Neural cell (in vitro differentiated cells): ENCODE data around the gene INS. TPM values are rescaled to one million over a fixed set of nuclear protein-coding genes. Genes with fewer than 3 reads are reported as not detected.

Experiments
- H2AFZ ChIP-seq: fragments of 200-600, 300-800 bp; sonication (generic), shearing (Covaris generic); 2 replicates; pipeline ENCODE4 v1.6.0; 2014; ENCODE audit warnings: low read depth, mild to moderate bottlenecking, antibody characterized with exemption, low read length, moderate library complexity
- H3F3A ChIP-seq: fragments of 200-600 bp; shearing (Covaris generic); 2 replicates; pipeline ENCODE4 v1.6.1; 2016; ENCODE audit warnings: mild to moderate bottlenecking, moderate library complexity, mixed read lengths, antibody characterized with exemption, low read length; ENCODE audit not compliant: insufficient read depth, poor library complexity, severe bottlenecking
- H3K27ac ChIP-seq: fragments of 200-600, 300-800 bp; sonication (generic), shearing (Covaris generic); 2 replicates; pipeline ENCODE4 v1.5.1; 2014; ENCODE audit warnings: mild to moderate bottlenecking, low read length, moderate library complexity
- H3K27me3 ChIP-seq: fragments of 300-800, 200-600 bp; sonication (generic), shearing (Covaris generic); 2 replicates; pipeline ENCODE4 v1.6.0; 2014; ENCODE audit warnings: mild to moderate bottlenecking, low read depth, low read length, moderate library complexity; ENCODE audit not compliant: insufficient read depth
- H3K36me3 ChIP-seq: fragments of 300-800, 200-600 bp; sonication (generic), shearing (Covaris generic); 2 replicates; pipeline ENCODE4 v1.5.1; 2014; ENCODE audit warnings: mild to moderate bottlenecking, antibody characterized with exemption, low read length, moderate library complexity; ENCODE audit not compliant: insufficient read depth
- H3K4me2 ChIP-seq: fragments of 300-800, 200-600 bp; sonication (generic), shearing (Covaris generic); 2 replicates; pipeline ENCODE4 v1.6.0; 2014; ENCODE audit warnings: mild to moderate bottlenecking, low read length
- H3K4me3 ChIP-seq: fragments of 300-800, 200-600 bp; sonication (generic), shearing (Covaris generic); 2 replicates; pipeline ENCODE4 v1.5.1; 2014; ENCODE audit warnings: mild to moderate bottlenecking, low read length, moderate library complexity
- H3K79me2 ChIP-seq: fragments of 200-600 bp; shearing (Covaris generic); replicated peaks from 2 replicates; pipeline ENCODE4 v1.6.0; 2014; ENCODE audit warnings: mild to moderate bottlenecking, low read length, moderate library complexity; ENCODE audit not compliant: insufficient read depth
- H3K9ac ChIP-seq: fragments of 300-800, 200-600 bp; sonication (generic), shearing (Covaris generic); 2 replicates; pipeline ENCODE4 v1.6.1; 2016; ENCODE audit warnings: mild to moderate bottlenecking, low read length, mixed read lengths
- H3K9me2 ChIP-seq: fragments of 200-600 bp; shearing (Covaris generic); 2 replicates; pipeline ENCODE4 v1.6.1; 2016; ENCODE audit warnings: mild to moderate bottlenecking, low read length, mixed read lengths; ENCODE audit not compliant: insufficient read depth
- H3K9me3 ChIP-seq: fragments of 200-600, 300-800 bp; sonication (generic), shearing (Covaris generic); 2 replicates; pipeline ENCODE4 v1.6.1; 2016; ENCODE audit warnings: mild to moderate bottlenecking, mixed run types, low read length, moderate library complexity, mixed read lengths
- H4K20me1 ChIP-seq: fragments of 200-600 bp; shearing (Covaris generic); 2 replicates; pipeline ENCODE4 v1.6.1; 2016; ENCODE audit warnings: mild to moderate bottlenecking, mixed run types; ENCODE audit not compliant: insufficient read depth
- EP300 ChIP-seq: fragments of 450-650 bp; conservative IDR thresholded peaks from 2 replicates; pipeline ENCODE4 v1.6.1; 2014; ENCODE audit warnings: antibody characterized with exemption, mild to moderate bottlenecking, moderate library complexity; ENCODE audit not compliant: poor library complexity, severe bottlenecking
- EZH2 ChIP-seq: fragments of 200-600, 300-800 bp; shearing (Covaris generic), sonication (generic); IDR thresholded peaks from 2 replicates; pipeline ENCODE4 v1.6.1; 2014; ENCODE audit warnings: antibody characterized with exemption, low read length, borderline replicate concordance, mild to moderate bottlenecking; ENCODE audit not compliant: insufficient read depth, poor library complexity, severe bottlenecking
- MXI1 ChIP-seq: fragments of 450-650 bp; conservative IDR thresholded peaks from 2 replicates; pipeline ENCODE4 v1.6.1; 2014; ENCODE audit warnings: antibody characterized with exemption, mild to moderate bottlenecking; ENCODE audit not compliant: poor library complexity, severe bottlenecking
- POLR2AphosphoS5 ChIP-seq: IDR thresholded peaks from 2 replicates; pipeline ENCODE4 v1.6.1; 2012
- RAD21 ChIP-seq: fragments of 450-650 bp; conservative IDR thresholded peaks from 2 replicates; pipeline ENCODE4 v1.6.1; 2014; ENCODE audit warnings: antibody characterized with exemption, mild to moderate bottlenecking, moderate library complexity
- SMC3 ChIP-seq: fragments of 450-650 bp; conservative IDR thresholded peaks from 2 replicates; pipeline ENCODE4 v1.6.1; 2014; ENCODE audit warnings: antibody characterized with exemption, mild to moderate bottlenecking, moderate library complexity; ENCODE audit not compliant: poor library complexity
- TAF1 ChIP-seq: IDR thresholded peaks from 2 replicates; pipeline ENCODE4 v1.6.1; 2012; ENCODE audit warnings: low read depth
- polyA plus RNA-seq: library from polyadenylated mRNA; depleted of rRNA; stranded (reverse); fragments of >200 nt; gene quantifications from 2 replicates; pipeline ENCODE4 v1.2.3, GENCODE V29; 2014
- TF ChIP-seq, protein P1 (sequence below): fragments of 450-650 bp; IDR thresholded peaks from 2 replicates; pipeline ENCODE4 v1.5.1; 2014; ENCODE audit warnings: antibody characterized with exemption, mild to moderate bottlenecking, moderate library complexity; ENCODE audit not compliant: poor library complexity, severe bottlenecking
- TF ChIP-seq, protein P2 (sequence below): IDR thresholded peaks from 2 replicates; pipeline ENCODE4 v1.6.1; 2012; ENCODE audit warnings: borderline replicate concordance

Gene INS
- polyA plus RNA-seq, 1 donor from 2014 or later, result not detected

DNA sequence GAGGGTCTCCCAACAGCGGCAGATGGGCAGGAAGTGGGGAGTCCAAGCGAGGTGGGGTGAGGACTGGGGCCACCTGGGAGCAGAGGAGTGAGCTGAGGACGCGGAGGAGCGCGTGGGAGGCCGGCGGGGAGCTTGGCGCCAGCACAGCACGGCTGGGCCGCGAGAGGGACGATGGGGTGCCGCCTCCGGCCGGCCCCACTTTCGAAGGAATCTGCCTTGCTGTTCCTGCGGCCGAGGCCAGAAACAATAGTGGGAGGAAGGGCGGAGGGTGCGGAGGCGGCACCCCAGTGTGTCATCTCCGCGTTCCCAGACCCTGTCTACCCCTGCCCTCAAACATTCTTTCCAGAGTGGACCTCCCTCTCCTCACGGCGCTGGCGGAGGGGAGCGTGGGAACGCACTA is 5.5 kb downstream of the INS start:
- no peak overlapping the region for H2AFZ ChIP-seq
- H3K9me2 ChIP-seq, result no peaks in the 10 kb centered on the region

DNA sequence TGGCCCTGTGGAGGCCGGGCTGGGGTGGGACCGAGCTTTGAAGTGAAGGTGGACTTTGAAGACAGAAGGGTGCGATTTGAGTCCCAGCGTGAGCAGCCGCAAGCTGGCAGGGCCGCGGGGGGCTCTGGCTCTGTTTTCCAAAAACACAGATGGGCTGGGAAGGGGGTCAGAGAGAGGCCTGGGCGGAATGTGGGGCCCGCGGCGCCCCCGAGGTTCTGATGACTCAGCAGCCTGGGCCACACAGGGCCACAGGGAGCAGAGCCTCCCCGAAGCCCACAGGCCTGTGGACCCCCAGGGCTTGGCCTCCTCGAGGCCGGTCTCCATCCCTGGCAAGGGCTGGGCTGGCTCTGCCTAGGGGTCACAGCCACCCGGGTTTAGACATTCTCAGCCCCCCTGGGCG is 6.1 kb downstream of the INS start:
- Histone ChIP-seq H3F3A (no peaks in the 10 kb centered on the region), H4K20me1 (no peaks in the 10 kb centered on the region), H3K36me3 (no peaks in the 10 kb centered on the region), H3K4me2 (no peak overlapping the region), H3K9me3 (no peaks in the 10 kb centered on the region), H3K27ac (no peak overlapping the region), H2AFZ (no peak overlapping the region), H3K9me2 (no peaks in the 10 kb centered on the region), H3K79me2 (no peaks in the 10 kb centered on the region), H3K9ac (no peak overlapping the region), H3K27me3 (no peaks in the 10 kb centered on the region), H3K4me3 (no peak overlapping the region)
- TF ChIP-seq, protein P1, sequence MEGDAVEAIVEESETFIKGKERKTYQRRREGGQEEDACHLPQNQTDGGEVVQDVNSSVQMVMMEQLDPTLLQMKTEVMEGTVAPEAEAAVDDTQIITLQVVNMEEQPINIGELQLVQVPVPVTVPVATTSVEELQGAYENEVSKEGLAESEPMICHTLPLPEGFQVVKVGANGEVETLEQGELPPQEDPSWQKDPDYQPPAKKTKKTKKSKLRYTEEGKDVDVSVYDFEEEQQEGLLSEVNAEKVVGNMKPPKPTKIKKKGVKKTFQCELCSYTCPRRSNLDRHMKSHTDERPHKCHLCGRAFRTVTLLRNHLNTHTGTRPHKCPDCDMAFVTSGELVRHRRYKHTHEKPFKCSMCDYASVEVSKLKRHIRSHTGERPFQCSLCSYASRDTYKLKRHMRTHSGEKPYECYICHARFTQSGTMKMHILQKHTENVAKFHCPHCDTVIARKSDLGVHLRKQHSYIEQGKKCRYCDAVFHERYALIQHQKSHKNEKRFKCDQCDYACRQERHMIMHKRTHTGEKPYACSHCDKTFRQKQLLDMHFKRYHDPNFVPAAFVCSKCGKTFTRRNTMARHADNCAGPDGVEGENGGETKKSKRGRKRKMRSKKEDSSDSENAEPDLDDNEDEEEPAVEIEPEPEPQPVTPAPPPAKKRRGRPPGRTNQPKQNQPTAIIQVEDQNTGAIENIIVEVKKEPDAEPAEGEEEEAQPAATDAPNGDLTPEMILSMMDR, result no peak
- TF ChIP-seq POLR2AphosphoS5 (no peak), EP300 (no peak), RAD21 (no peak), SMC3 (no peak), TAF1 (no peak), EZH2 (no peak), MXI1 (no peak)
- TF ChIP-seq, protein P2, sequence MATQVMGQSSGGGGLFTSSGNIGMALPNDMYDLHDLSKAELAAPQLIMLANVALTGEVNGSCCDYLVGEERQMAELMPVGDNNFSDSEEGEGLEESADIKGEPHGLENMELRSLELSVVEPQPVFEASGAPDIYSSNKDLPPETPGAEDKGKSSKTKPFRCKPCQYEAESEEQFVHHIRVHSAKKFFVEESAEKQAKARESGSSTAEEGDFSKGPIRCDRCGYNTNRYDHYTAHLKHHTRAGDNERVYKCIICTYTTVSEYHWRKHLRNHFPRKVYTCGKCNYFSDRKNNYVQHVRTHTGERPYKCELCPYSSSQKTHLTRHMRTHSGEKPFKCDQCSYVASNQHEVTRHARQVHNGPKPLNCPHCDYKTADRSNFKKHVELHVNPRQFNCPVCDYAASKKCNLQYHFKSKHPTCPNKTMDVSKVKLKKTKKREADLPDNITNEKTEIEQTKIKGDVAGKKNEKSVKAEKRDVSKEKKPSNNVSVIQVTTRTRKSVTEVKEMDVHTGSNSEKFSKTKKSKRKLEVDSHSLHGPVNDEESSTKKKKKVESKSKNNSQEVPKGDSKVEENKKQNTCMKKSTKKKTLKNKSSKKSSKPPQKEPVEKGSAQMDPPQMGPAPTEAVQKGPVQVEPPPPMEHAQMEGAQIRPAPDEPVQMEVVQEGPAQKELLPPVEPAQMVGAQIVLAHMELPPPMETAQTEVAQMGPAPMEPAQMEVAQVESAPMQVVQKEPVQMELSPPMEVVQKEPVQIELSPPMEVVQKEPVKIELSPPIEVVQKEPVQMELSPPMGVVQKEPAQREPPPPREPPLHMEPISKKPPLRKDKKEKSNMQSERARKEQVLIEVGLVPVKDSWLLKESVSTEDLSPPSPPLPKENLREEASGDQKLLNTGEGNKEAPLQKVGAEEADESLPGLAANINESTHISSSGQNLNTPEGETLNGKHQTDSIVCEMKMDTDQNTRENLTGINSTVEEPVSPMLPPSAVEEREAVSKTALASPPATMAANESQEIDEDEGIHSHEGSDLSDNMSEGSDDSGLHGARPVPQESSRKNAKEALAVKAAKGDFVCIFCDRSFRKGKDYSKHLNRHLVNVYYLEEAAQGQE, result no peak

More for the DNA sequence above, 5.5 kb downstream of the INS start:
- Histone ChIP-seq H3K4me3 (no peak overlapping the region), H3K4me2 (no peak overlapping the region), H3K36me3 (no peaks in the 10 kb centered on the region), H3K27me3 (no peaks in the 10 kb centered on the region), H3K79me2 (no peaks in the 10 kb centered on the region), H3K27ac (no peak overlapping the region), H3F3A (no peaks in the 10 kb centered on the region), H4K20me1 (no peaks in the 10 kb centered on the region), H3K9ac (no peak overlapping the region), H3K9me3 (no peaks in the 10 kb centered on the region)
- no peak for TF ChIP-seq MXI1
- TF ChIP-seq TAF1, result no peak
- TF ChIP-seq, protein P2, result no peak
- no peak for TF ChIP-seq POLR2AphosphoS5
- TF ChIP-seq SMC3, result no peak
- TF ChIP-seq EZH2, result no peak
- no peak for TF ChIP-seq EP300
